ENCODE data around the gene TDRD10.

DNA sequence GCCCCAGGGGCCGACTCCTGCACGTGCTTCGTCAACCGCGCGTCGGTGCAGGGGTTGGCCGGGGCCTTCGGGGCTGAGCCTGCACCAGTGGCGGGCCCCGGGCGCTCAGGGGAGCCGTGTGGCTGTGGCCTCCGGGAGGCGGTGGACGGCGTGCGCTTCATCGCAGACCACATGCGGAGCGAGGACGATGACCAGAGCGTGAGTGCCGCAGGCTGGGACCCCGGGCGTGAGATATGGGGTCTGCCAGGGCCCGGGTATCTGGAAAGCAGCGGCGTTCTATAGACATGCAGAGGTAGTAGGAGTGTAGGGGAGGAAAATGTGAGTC is 69.9 kb downstream of the TDRD10 start:
- no peak for TF ChIP-seq POLR2A (IDR thresholded peaks at IDR 0.05)
- TF ChIP-seq, protein P1, sequence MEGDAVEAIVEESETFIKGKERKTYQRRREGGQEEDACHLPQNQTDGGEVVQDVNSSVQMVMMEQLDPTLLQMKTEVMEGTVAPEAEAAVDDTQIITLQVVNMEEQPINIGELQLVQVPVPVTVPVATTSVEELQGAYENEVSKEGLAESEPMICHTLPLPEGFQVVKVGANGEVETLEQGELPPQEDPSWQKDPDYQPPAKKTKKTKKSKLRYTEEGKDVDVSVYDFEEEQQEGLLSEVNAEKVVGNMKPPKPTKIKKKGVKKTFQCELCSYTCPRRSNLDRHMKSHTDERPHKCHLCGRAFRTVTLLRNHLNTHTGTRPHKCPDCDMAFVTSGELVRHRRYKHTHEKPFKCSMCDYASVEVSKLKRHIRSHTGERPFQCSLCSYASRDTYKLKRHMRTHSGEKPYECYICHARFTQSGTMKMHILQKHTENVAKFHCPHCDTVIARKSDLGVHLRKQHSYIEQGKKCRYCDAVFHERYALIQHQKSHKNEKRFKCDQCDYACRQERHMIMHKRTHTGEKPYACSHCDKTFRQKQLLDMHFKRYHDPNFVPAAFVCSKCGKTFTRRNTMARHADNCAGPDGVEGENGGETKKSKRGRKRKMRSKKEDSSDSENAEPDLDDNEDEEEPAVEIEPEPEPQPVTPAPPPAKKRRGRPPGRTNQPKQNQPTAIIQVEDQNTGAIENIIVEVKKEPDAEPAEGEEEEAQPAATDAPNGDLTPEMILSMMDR (IDR thresholded peaks at IDR 0.05) = no peak

All from body of pancreas (tissue), 4 donors.